ENCODE data around the gene MAPK14.

GRCh38 chr6:36155662-36156061 is 128.1 kb downstream of the MAPK14 start:
- TF ChIP-seq, protein P1, sequence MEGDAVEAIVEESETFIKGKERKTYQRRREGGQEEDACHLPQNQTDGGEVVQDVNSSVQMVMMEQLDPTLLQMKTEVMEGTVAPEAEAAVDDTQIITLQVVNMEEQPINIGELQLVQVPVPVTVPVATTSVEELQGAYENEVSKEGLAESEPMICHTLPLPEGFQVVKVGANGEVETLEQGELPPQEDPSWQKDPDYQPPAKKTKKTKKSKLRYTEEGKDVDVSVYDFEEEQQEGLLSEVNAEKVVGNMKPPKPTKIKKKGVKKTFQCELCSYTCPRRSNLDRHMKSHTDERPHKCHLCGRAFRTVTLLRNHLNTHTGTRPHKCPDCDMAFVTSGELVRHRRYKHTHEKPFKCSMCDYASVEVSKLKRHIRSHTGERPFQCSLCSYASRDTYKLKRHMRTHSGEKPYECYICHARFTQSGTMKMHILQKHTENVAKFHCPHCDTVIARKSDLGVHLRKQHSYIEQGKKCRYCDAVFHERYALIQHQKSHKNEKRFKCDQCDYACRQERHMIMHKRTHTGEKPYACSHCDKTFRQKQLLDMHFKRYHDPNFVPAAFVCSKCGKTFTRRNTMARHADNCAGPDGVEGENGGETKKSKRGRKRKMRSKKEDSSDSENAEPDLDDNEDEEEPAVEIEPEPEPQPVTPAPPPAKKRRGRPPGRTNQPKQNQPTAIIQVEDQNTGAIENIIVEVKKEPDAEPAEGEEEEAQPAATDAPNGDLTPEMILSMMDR (IDR thresholded peaks at IDR 0.05; ENCODE audit: insufficient read depth, low read depth, low read length), result no peak
- TF ChIP-seq EZH2 (IDR thresholded peaks at IDR 0.05; ENCODE audit: insufficient read depth, low read length), result no peak
